GM23338 (cell line): ENCODE results near the gene VSTM2L.

Source experiments
- EZH2 ChIP-seq: fragments of 200-600 bp; sonication (generic); IDR thresholded peaks from one replicate; pipeline ENCODE4 v1.8.0; 2017; ENCODE audit warnings: antibody characterized with exemption, mild to moderate bottlenecking, low read depth; ENCODE audit not compliant: unreplicated experiment
- POLR2AphosphoS5 ChIP-seq: IDR thresholded peaks from 2 replicates; pipeline ENCODE4 v1.6.1; 2016; ENCODE audit warnings: antibody characterized with exemption, low read depth
- TF ChIP-seq, protein P1 (sequence below), 2 experiments: fragments of 200-600 bp in 1 of 2; sonication (generic) in 1 of 2; conservative IDR thresholded peaks; 2 replicates each; pipeline versions ENCODE4 v1.5.1 to v1.6.1; 2016 to 2017; ENCODE audit warnings: antibody characterized with exemption in 2 of 2, low read depth in 2 of 2, mild to moderate bottlenecking in 2 of 2, moderate library complexity in 1 of 2
- TF ChIP-seq, protein P2 (sequence below): IDR thresholded peaks from one replicate; pipeline ENCODE4 v1.6.1; 2018; ENCODE audit warnings: antibody characterized with exemption; ENCODE audit not compliant: unreplicated experiment
- TF ChIP-seq, protein P3 (sequence below): IDR thresholded peaks from 2 replicates; pipeline ENCODE4 v1.6.1; 2016; ENCODE audit warnings: antibody characterized with exemption

DNA sequence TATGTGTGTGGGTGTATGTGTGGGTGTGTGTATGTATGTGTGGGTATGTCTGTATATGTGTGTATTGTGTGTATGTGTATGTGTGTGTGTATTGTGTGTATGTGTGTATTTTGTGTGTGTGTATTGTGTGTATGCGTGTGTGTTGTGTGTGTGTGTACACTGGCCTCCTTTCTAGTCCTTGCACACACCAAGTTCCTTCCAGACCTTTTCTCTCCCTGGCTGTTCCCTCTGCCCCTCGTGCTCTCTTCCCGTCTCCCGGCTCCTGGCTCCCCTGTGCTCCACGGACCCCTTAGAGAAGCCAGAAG is 11.4 kb downstream of the VSTM2L start:
- TF ChIP-seq, protein P1, sequence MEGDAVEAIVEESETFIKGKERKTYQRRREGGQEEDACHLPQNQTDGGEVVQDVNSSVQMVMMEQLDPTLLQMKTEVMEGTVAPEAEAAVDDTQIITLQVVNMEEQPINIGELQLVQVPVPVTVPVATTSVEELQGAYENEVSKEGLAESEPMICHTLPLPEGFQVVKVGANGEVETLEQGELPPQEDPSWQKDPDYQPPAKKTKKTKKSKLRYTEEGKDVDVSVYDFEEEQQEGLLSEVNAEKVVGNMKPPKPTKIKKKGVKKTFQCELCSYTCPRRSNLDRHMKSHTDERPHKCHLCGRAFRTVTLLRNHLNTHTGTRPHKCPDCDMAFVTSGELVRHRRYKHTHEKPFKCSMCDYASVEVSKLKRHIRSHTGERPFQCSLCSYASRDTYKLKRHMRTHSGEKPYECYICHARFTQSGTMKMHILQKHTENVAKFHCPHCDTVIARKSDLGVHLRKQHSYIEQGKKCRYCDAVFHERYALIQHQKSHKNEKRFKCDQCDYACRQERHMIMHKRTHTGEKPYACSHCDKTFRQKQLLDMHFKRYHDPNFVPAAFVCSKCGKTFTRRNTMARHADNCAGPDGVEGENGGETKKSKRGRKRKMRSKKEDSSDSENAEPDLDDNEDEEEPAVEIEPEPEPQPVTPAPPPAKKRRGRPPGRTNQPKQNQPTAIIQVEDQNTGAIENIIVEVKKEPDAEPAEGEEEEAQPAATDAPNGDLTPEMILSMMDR (conservative IDR thresholded peaks at IDR 0.05; ENCODE audit: low read depth in 2 of 2), result no peak
- TF ChIP-seq, protein P2, sequence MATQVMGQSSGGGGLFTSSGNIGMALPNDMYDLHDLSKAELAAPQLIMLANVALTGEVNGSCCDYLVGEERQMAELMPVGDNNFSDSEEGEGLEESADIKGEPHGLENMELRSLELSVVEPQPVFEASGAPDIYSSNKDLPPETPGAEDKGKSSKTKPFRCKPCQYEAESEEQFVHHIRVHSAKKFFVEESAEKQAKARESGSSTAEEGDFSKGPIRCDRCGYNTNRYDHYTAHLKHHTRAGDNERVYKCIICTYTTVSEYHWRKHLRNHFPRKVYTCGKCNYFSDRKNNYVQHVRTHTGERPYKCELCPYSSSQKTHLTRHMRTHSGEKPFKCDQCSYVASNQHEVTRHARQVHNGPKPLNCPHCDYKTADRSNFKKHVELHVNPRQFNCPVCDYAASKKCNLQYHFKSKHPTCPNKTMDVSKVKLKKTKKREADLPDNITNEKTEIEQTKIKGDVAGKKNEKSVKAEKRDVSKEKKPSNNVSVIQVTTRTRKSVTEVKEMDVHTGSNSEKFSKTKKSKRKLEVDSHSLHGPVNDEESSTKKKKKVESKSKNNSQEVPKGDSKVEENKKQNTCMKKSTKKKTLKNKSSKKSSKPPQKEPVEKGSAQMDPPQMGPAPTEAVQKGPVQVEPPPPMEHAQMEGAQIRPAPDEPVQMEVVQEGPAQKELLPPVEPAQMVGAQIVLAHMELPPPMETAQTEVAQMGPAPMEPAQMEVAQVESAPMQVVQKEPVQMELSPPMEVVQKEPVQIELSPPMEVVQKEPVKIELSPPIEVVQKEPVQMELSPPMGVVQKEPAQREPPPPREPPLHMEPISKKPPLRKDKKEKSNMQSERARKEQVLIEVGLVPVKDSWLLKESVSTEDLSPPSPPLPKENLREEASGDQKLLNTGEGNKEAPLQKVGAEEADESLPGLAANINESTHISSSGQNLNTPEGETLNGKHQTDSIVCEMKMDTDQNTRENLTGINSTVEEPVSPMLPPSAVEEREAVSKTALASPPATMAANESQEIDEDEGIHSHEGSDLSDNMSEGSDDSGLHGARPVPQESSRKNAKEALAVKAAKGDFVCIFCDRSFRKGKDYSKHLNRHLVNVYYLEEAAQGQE, result no peak
- TF ChIP-seq EZH2 (no peak), POLR2AphosphoS5 (no peak)
- TF ChIP-seq, protein P3, sequence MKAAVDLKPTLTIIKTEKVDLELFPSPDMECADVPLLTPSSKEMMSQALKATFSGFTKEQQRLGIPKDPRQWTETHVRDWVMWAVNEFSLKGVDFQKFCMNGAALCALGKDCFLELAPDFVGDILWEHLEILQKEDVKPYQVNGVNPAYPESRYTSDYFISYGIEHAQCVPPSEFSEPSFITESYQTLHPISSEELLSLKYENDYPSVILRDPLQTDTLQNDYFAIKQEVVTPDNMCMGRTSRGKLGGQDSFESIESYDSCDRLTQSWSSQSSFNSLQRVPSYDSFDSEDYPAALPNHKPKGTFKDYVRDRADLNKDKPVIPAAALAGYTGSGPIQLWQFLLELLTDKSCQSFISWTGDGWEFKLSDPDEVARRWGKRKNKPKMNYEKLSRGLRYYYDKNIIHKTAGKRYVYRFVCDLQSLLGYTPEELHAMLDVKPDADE, result no peak
